Measurements from ENCODE around the gene CHST10.

GRCh38 chr2:100437751-100438150 is 20.3 kb upstream of the CHST10 start:
- TF ChIP-seq CTCF (IDR thresholded peaks at IDR 0.05) (no peak), POLR2A (IDR thresholded peaks at IDR 0.05) (no peak), POLR2AphosphoS5 (IDR thresholded peaks at IDR 0.05) (no peak)

Data from stomach (tissue), 4 donors.